Mesothelial cell of epicardium (in vitro differentiated cells): ENCODE data around the gene MAPK9. TPM values are rescaled to one million over a fixed set of nuclear protein-coding genes. Genes with fewer than 3 reads are reported as not detected.

Experiments used
- DNase-seq, 2 experiments: peaks; one replicate each; pipeline ENCODE4 v3.0.0; 2021; ENCODE audit warnings: low spot score in 2 of 2; ENCODE audit not compliant: unreplicated experiment in 2 of 2
- H3K27ac Mint-ChIP-seq: 2 replicates; pipeline ENCODE4 v1.8.0; 2021; ENCODE audit warnings: mixed read lengths
- H3K27me3 Mint-ChIP-seq: 2 replicates; pipeline ENCODE4 v1.8.0; 2021; ENCODE audit warnings: low read depth, mixed read lengths
- H3K36me3 Mint-ChIP-seq: 2 replicates; pipeline ENCODE4 v1.8.0; 2021; ENCODE audit warnings: mixed read lengths
- H3K4me1 Mint-ChIP-seq: 2 replicates; pipeline ENCODE4 v1.8.0; 2021; ENCODE audit warnings: mixed read lengths
- H3K4me3 Mint-ChIP-seq: 2 replicates; pipeline ENCODE4 v1.8.0; 2021; ENCODE audit warnings: mild to moderate bottlenecking, moderate library complexity, mixed read lengths
- H3K9me3 Mint-ChIP-seq: 2 replicates; pipeline ENCODE4 v1.8.0; 2021; ENCODE audit warnings: mixed read lengths
- CTCF ChIP-seq: fragments of 200-600 bp; sonication (generic); IDR thresholded peaks from one replicate; pipeline ENCODE4 v1.5.0; 2021; ENCODE audit warnings: antibody characterized with exemption; ENCODE audit not compliant: unreplicated experiment
- total RNA-seq: library from RNA; stranded (reverse); gene quantifications from 3 replicates; pipeline ENCODE4 v1.2.1, GENCODE V29; 2021

The MAPK9 gene
- total RNA-seq, 1 donor from 2014 or later = 35.7 TPM

- no peaks in the 10 kb centered on the region for H3K4me1 Mint-ChIP-seq
- no peak for DNase-seq
- H3K36me3 Mint-ChIP-seq = no peaks in the 10 kb centered on the region
- H3K27me3 Mint-ChIP-seq = peaks cover 9% of the 10 kb centered on the region
- H3K27ac Mint-ChIP-seq = no peak overlapping the region
- H3K4me3 Mint-ChIP-seq = no peak overlapping the region
- TF ChIP-seq CTCF = no peak
- H3K9me3 Mint-ChIP-seq = no peaks in the 10 kb centered on the region
Observed at GRCh38 chr5:180199390-180199789, 92.5 kb downstream of the MAPK9 start.

- no peak for TF ChIP-seq CTCF
- Mint-ChIP-seq H3K36me3 (no peaks in the 10 kb centered on the region), H3K27me3 (peaks cover 9% of the 10 kb centered on the region), H3K4me3 (no peak overlapping the region), H3K27ac (no peak overlapping the region), H3K9me3 (no peaks in the 10 kb centered on the region), H3K4me1 (no peaks in the 10 kb centered on the region)
- no peak for DNase-seq
Observed at GRCh38 chr5:180198208-180198607, 93.7 kb downstream of the MAPK9 start.

GRCh38 chr5:180197016-180197702, 94.7 kb downstream of the MAPK9 start:
- no peaks in the 10 kb centered on the region for H3K4me1 Mint-ChIP-seq
- peaks cover 9% of the 10 kb centered on the region for H3K27me3 Mint-ChIP-seq
- H3K4me3 Mint-ChIP-seq = no peak overlapping the region
- H3K27ac Mint-ChIP-seq = no peak overlapping the region
- TF ChIP-seq CTCF = no peak
- no peak for DNase-seq
- H3K9me3 Mint-ChIP-seq = no peaks in the 10 kb centered on the region
- no peaks in the 10 kb centered on the region for H3K36me3 Mint-ChIP-seq

- Mint-ChIP-seq H3K4me3 (no peak overlapping the region), H3K27me3 (peaks cover 3% of the 10 kb centered on the region), H3K27ac (no peak overlapping the region), H3K4me1 (no peaks in the 10 kb centered on the region), H3K9me3 (no peaks in the 10 kb centered on the region), H3K36me3 (no peaks in the 10 kb centered on the region)
- no peak for TF ChIP-seq CTCF
- DNase-seq = no peak
Observed at GRCh38 chr5:180194410-180195345, 97.2 kb downstream of the MAPK9 start.

GRCh38 chr5:180193749-180194375, 98.0 kb downstream of the MAPK9 start:
- no peak overlapping the region for H3K27ac Mint-ChIP-seq
- TF ChIP-seq CTCF = no peak

More at GRCh38 chr5:180193749-180194375, 98.0 kb downstream of the MAPK9 start:
- Mint-ChIP-seq H3K4me3 (no peak overlapping the region), H3K9me3 (no peaks in the 10 kb centered on the region), H3K27me3 (no peaks in the 10 kb centered on the region), H3K36me3 (no peaks in the 10 kb centered on the region), H3K4me1 (no peaks in the 10 kb centered on the region)
- DNase-seq = no peak
